Esophagus squamous epithelium (tissue), 4 donors: Measurements from ENCODE around the gene PPIB.

Experiments used
- POLR2A ChIP-seq, 4 donors: fragments of 450-650 bp; IDR thresholded peaks; one replicate each; pipeline ENCODE4 v1.6.1; 2017; ENCODE audit warnings: antibody characterized with exemption in 4 of 4, mild to moderate bottlenecking in 4 of 4, moderate library complexity in 3 of 4
- TF ChIP-seq, protein P1 (sequence below), 6 experiments: fragments of 450-650 bp in 4 of 6; fragments of 200-600 bp in 2 of 6; sonication (generic) in 2 of 6; IDR thresholded peaks; one replicate each; pipeline ENCODE4 v1.5.1; 2016 to 2019; ENCODE audit warnings: antibody characterized with exemption in 6 of 6, mild to moderate bottlenecking in 4 of 6, moderate library complexity in 4 of 6

DNA sequence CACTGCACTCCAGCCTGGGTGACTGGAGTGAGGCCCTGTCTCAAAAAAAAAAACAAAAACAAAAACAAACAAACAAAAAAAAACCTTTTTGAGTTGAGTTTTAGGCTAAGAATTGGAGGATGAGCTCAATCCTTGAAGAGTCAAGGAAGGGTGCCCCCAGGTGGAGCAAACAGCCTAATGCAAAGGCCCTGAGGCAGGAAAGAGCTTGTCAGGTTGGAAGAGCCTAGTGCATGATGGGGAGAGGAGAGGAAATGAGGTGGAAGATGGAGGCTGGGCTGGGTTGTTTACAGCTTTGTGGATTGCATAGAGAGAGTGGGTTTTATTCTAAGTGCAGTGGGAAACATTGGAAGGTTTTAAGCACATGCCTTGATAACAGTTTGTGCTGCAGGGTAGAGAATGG, 13.4 kb downstream of the PPIB start:
- no peak for TF ChIP-seq POLR2A (IDR thresholded peaks at IDR 0.05)
- TF ChIP-seq, protein P1, sequence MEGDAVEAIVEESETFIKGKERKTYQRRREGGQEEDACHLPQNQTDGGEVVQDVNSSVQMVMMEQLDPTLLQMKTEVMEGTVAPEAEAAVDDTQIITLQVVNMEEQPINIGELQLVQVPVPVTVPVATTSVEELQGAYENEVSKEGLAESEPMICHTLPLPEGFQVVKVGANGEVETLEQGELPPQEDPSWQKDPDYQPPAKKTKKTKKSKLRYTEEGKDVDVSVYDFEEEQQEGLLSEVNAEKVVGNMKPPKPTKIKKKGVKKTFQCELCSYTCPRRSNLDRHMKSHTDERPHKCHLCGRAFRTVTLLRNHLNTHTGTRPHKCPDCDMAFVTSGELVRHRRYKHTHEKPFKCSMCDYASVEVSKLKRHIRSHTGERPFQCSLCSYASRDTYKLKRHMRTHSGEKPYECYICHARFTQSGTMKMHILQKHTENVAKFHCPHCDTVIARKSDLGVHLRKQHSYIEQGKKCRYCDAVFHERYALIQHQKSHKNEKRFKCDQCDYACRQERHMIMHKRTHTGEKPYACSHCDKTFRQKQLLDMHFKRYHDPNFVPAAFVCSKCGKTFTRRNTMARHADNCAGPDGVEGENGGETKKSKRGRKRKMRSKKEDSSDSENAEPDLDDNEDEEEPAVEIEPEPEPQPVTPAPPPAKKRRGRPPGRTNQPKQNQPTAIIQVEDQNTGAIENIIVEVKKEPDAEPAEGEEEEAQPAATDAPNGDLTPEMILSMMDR (IDR thresholded peaks at IDR 0.05) = no peak
